AG08395 (cell line): Measurements from ENCODE around the gene HSD11B2.

Experiments used
- DNase-seq: peaks from one replicate; pipeline ENCODE4 v3.0.0; 2012; ENCODE audit warnings: mixed read lengths, low spot score

Gene HSD11B2

GRCh38 chr16:67451704-67452435 lies 20.9 kb downstream of the HSD11B2 start:
- no peak for DNase-seq

- no peak for DNase-seq
Measured at GRCh38 chr16:67454104-67454503, 23.2 kb downstream of the HSD11B2 start.

- DNase-seq: no peak
Measured at GRCh38 chr16:67454852-67455251, 23.9 kb downstream of the HSD11B2 start.

GRCh38 chr16:67456391-67457081 lies 25.6 kb downstream of the HSD11B2 start:
- DNase-seq: peak; percentile 74

- no peak for DNase-seq
Measured at GRCh38 chr16:67457611-67458010, 26.7 kb downstream of the HSD11B2 start.

- no peak for DNase-seq
Measured at GRCh38 chr16:67458121-67458641, 27.3 kb downstream of the HSD11B2 start.

- peak; percentile 35 for DNase-seq
Measured at GRCh38 chr16:67459066-67459860, 28.3 kb downstream of the HSD11B2 start.

DNA sequence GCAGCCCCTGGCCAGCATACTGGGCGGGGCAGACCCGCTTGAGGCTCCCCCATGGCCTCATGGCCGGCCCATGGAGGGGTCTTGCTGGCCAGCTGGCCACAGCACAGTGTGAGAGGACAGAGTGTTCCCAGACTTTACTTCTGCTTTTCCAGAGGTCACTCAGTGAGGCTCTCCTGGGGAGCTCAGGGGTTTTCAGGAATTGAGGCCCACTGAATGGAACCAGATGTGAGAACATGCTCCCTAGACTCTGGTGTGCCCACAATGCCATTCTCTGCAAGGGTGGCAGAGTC lies 28.9 kb downstream of the HSD11B2 start:
- DNase-seq: no peak

DNA sequence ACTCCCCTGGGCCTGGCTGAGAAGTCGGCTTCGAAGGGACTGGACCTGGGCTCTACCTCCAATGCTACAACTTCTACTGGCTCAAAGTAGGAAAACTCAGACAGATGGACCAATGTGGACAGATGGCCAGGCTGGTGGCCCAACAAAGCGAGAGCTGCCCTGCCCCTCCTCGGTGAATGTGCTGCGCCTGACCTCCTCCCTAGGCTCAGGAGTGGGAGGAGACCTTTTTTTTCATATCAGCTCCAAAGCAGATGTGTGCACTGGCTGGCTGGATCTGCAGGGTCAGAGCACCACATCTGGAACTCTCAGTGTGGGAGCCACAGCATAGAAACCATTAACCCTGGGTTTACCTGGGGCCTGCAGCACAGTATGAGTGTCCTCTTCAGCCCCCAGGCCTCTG lies 29.2 kb downstream of the HSD11B2 start:
- DNase-seq: no peak

- no peak for DNase-seq
Measured at GRCh38 chr16:67460961-67461360, 30.0 kb downstream of the HSD11B2 start.

DNA sequence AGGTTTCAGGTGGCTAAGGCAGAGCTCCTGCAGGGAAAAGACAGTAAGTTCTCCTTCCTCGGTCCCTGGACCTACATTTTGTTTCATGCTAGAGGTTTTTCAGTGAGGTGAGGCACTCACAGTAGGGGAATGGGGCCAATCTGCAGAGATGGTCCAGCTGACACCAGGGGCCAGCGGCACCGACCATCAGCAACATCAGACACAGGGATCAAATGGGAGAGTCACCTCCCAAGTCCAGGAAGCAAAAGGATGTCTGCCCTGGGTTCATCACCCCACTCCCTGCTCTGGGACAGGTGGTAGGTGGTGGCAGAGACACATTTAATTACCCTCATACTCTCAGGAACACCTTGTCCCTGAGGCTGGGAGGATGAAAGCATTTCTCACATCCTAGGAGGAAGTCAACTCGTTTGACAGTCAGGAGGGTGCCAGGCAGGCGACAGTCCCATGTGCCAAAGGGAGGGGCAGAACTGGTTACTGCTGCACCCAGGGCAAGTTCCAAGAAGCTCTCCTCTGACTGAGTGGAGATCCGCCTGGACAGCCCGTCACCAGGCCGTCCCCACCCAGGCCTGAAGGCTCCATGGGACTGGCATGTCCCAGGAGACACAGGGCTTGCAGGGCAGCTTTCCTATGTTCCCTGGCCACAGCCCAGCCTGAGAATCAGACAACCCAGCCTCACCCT lies 30.8 kb downstream of the HSD11B2 start:
- DNase-seq: no peak

DNA sequence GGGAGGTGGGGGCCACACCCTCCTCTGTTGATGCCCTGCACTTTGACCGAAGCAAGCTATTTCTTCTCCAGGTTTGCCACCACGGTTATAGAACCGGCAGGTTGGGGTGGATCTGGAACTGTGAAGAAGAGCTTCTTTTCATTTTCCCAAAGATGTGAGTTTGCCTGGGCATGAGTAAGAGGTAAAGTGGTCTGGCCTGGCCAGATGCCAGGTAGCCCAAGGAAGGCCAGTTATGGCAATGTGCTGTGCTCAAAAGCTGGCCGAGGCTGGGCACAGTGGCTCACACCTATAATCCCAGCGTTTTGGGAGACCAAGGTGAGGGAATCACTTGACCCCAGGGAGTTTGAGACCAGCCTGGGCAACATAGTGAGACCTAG lies 31.3 kb downstream of the HSD11B2 start:
- no peak for DNase-seq

GRCh38 chr16:67463059-67463458 lies 32.1 kb downstream of the HSD11B2 start:
- DNase-seq: no peak

DNA sequence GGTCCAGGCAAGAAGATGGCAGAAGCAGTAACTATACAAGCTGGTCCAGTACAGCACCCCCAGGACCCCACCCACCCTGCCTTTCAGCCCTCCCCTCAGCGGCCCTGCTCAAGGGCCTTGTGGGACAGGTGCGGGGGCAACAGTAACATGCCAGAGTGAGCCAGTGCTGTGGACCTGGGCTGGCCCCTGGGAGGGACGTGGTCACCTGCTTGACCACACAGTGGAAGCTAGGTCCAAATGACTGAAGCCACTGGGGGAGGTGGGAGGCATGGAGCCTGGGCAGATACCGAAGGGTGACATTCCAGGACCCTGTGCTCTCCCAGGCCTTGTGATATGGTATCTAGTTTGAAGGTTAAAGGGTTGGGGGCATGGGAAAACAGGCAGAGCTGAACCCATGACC lies 32.8 kb downstream of the HSD11B2 start:
- no peak for DNase-seq

- DNase-seq: no peak
Measured at GRCh38 chr16:67464565-67464964, 33.6 kb downstream of the HSD11B2 start.

DNA sequence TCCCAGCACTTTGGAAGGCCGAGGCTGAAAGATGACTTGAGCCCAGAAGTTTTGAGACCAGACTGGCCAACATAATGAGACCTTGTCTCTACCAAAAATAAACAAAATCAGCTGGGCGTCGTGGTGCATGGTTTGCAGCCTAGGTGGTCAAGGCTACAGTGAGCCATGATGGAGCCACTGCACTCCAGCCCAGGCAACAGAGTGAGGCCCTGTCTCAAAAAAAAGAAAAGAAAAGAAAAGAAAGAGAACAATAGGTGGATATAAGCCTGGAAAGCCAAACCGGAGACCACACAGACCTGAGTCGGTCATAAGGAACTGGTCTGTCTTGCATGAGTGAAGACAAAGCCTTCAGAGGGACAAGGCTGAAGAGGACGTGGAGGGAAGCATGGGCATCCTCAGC lies 35.7 kb downstream of the HSD11B2 start:
- no peak for DNase-seq

DNA sequence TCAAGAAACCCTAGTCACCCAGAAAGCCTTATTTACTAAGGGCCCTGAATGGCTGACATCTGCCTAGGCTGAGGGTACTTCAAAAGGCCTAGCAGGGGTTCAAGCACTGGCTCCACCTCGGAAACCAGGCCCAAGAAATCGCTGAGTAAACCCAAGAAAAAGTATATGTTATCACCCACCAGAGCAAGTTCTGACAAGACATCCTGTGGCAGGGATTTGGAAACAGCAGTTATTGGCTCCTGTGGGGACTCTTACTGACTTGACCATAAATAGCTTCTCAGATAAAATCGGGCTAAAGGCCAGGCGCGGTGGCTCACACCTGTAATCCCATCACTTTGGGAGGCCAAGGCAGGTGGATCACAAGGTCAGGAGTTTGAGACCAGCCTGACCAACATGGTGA lies 37.8 kb downstream of the HSD11B2 start:
- no peak for DNase-seq

- peak; percentile 40 for DNase-seq
Measured at GRCh38 chr16:67470359-67470758, 39.4 kb downstream of the HSD11B2 start.

- no peak for DNase-seq
Measured at GRCh38 chr16:67471758-67472384, 41.0 kb downstream of the HSD11B2 start.

DNA sequence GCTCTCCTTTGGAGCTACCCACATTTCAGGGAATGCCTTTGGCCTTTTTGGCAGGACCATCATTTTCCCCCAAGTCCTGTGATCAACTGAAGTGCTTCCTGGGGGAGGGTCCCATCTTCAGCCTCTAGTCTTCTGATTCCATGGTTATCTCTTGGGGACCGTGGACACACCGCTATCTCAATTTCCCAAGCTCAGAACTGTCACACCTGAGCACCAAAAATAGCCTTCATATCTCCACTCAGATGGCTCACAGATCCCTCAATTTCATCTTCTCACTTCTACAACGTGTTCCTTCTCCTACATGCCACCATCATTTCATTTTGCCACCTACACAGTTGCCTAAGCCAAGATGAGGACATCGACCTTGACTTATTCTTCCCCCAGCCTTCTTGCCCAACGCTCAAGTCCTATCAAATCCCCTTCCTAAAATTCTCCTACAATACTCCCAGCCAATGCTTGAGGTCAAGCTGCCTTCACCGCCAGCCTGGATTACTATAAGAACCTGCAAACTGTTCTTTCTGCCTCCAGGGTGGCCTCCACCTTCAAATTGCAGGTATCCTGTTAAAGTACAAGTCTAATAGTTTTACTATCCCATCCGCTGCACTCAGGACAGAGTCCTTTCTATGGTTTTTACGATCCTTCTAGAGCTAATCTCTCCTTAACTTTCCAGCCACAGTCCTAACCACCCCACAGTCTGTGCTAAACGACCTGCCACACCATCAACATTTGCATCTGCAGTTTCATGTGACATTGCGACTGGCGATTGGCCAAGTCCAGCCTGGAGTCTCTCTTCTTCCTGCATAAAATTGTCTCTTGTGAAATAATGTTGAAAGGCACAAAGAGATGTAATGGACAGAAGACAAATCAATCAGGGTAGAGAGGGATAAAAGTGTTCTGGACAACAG lies 43.9 kb downstream of the HSD11B2 start:
- DNase-seq: no peak
